Esophagus muscularis mucosa (tissue), 4 donors: ENCODE data around the gene QKI. TPM values are rescaled to one million over a fixed set of nuclear protein-coding genes. Genes with fewer than 3 reads are reported as not detected.

Source experiments
- DNase-seq: peaks from one replicate; pipeline ENCODE4 v3.0.0-alpha.2; 2017; ENCODE audit errors: extremely low spot score
- H3K27ac ChIP-seq, 4 donors: fragments of 200-600 bp; sonication (generic); replicated peaks in 1 of 4; 1 replicate in 3 of 4; 2 replicates in 1 of 4; pipeline ENCODE4 v1.5.1; 2016 to 2019; ENCODE audit warnings: mild to moderate bottlenecking in 1 of 4
- H3K27me3 ChIP-seq, 4 donors: fragments of 200-600 bp; sonication (generic); one replicate each; pipeline versions ENCODE4 v1.5.1 to v1.6.0; 2016 to 2019
- H3K36me3 ChIP-seq, 4 donors: fragments of 200-600 bp; sonication (generic); one replicate each; pipeline ENCODE4 v1.5.1; 2016 to 2019
- H3K4me1 ChIP-seq, 4 donors: fragments of 200-600 bp; sonication (generic); one replicate each; pipeline ENCODE4 v1.5.1; 2016 to 2019
- H3K4me3 ChIP-seq, 4 donors: fragments of 200-600 bp; sonication (generic); 1 replicate in 2 of 4; 2 replicates in 2 of 4; pipeline ENCODE4 v1.5.1; 2016 to 2019; ENCODE audit warnings: mild to moderate bottlenecking in 4 of 4, moderate library complexity in 1 of 4
- H3K9me3 ChIP-seq, 4 donors: fragments of 200-600 bp; sonication (generic); 1 replicate in 3 of 4; 2 replicates in 1 of 4; pipeline ENCODE4 v1.5.1; 2016 to 2019
- CTCF ChIP-seq, 3 experiments: fragments of 200-600 bp in 2 of 3; fragments of 450-650 bp in 1 of 3; sonication (generic) in 2 of 3; IDR thresholded peaks; one replicate each; pipeline ENCODE4 v1.5.1; 2017 to 2019; ENCODE audit warnings: antibody characterized with exemption in 3 of 3, mild to moderate bottlenecking in 2 of 3, moderate library complexity in 1 of 3
- EP300 ChIP-seq: sonication (generic); formaldehyde crosslinking; IDR thresholded peaks from one replicate; pipeline ENCODE4 v1.6.1; 2017; ENCODE audit warnings: antibody characterized with exemption
- POLR2A ChIP-seq: fragments of 450-650 bp; IDR thresholded peaks from one replicate; pipeline ENCODE4 v1.6.1; 2017; ENCODE audit warnings: antibody characterized with exemption, moderate library complexity, mild to moderate bottlenecking, low read depth
- POLR2AphosphoS5 ChIP-seq, 2 donors: sonication (generic); formaldehyde crosslinking; IDR thresholded peaks; one replicate each; pipeline ENCODE4 v1.6.1; 2017; ENCODE audit warnings: antibody characterized with exemption in 2 of 2
- WGBS: methylation state at CpG from one replicate; pipeline ENCODE4 v1.1.5; 2018; 5-methylcytosine and 5-hydroxymethylcytosine counted together
- intact Hi-C: fragments of 100-400 bp; cut with DNase I; formaldehyde crosslinking; loops from one replicate; pipeline ENCODE4 v1.15.1; 2023
- total RNA-seq, 4 donors: library from RNA; depleted of rRNA; stranded (reverse); fragments of >200 nt; gene quantifications; one replicate each; pipeline versions ENCODE4 v1.1.0 to v1.2.1, GENCODE V29; 2016

Gene QKI
- total RNA-seq, 4 donors from 2014 or later = 176 to 290 (median 237) TPM

GRCh38 chr6:163500105-163500504 lies 85.6 kb downstream of the QKI start:
- no peaks in the 10 kb centered on the region for H3K36me3 ChIP-seq
- no peak overlapping the region for H3K27ac ChIP-seq
- 57% methylated on average over 2 of the region's 2 CpGs for WGBS
- H3K9me3 ChIP-seq = no peaks in the 10 kb centered on the region
- no peak overlapping the region for H3K4me3 ChIP-seq
- H3K4me1 ChIP-seq = peaks cover 23 to 44% (median 34%) of the 10 kb centered on the region in 4 donors
- TF ChIP-seq POLR2A (no peak), CTCF (IDR thresholded peaks at IDR 0.05) (no peak), EP300 (no peak), POLR2AphosphoS5 (IDR thresholded peaks at IDR 0.05) (no peak)
- intact Hi-C loops = no loop called here
- no peak for DNase-seq
- H3K27me3 ChIP-seq = no peaks in the 10 kb centered on the region

- Histone ChIP-seq H3K36me3 (no peaks in the 10 kb centered on the region), H3K9me3 (no peaks in the 10 kb centered on the region), H3K4me3 (no peak overlapping the region), H3K27ac (no peak overlapping the region), H3K27me3 (no peaks in the 10 kb centered on the region), H3K4me1 (peaks cover 15 to 45% (median 29%) of the 10 kb centered on the region in 4 donors)
- no peak for DNase-seq
- 47% methylated on average over 2 of the region's 2 CpGs for WGBS
- intact Hi-C loops = no loop called here
- TF ChIP-seq EP300 (no peak), POLR2A (no peak), POLR2AphosphoS5 (IDR thresholded peaks at IDR 0.05) (no peak), CTCF (IDR thresholded peaks at IDR 0.05) (peak in 1 of 3 experiments; percentile 24)
Measured at GRCh38 chr6:163501026-163501425, 86.5 kb downstream of the QKI start.

- intact Hi-C loops = no loop called here
- WGBS = 52% methylated on average over 3 of the region's 3 CpGs
- Histone ChIP-seq H3K9me3 (no peaks in the 10 kb centered on the region), H3K27ac (no peak overlapping the region), H3K4me3 (no peak overlapping the region), H3K36me3 (no peaks in the 10 kb centered on the region), H3K27me3 (no peaks in the 10 kb centered on the region), H3K4me1 (peaks cover 14 to 42% (median 25%) of the 10 kb centered on the region in 4 donors)
- TF ChIP-seq EP300 (no peak), POLR2AphosphoS5 (IDR thresholded peaks at IDR 0.05) (no peak), CTCF (IDR thresholded peaks at IDR 0.05) (no peak), POLR2A (no peak)
- no peak for DNase-seq
Measured at GRCh38 chr6:163501439-163501838, 86.9 kb downstream of the QKI start.

GRCh38 chr6:163504984-163505640 lies 90.6 kb downstream of the QKI start:
- Histone ChIP-seq H3K4me3 (no peak overlapping the region), H3K27me3 (no peaks in the 10 kb centered on the region), H3K36me3 (no peaks in the 10 kb centered on the region), H3K27ac (no peak overlapping the region), H3K9me3 (peaks cover 0 to 12% (median 6%) of the 10 kb centered on the region in 4 donors), H3K4me1 (peaks cover 14 to 35% (median 19%) of the 10 kb centered on the region in 4 donors)
- 79% methylated on average over 7 of the region's 8 CpGs for WGBS
- no peak for DNase-seq
- intact Hi-C loops = no loop called here
- TF ChIP-seq CTCF (IDR thresholded peaks at IDR 0.05) (no peak), POLR2AphosphoS5 (IDR thresholded peaks at IDR 0.05) (no peak), POLR2A (no peak), EP300 (no peak)

- TF ChIP-seq POLR2A (no peak), CTCF (IDR thresholded peaks at IDR 0.05) (no peak)
- H3K9me3 ChIP-seq = peaks cover 0 to 12% (median 6%) of the 10 kb centered on the region in 4 donors
- H3K36me3 ChIP-seq = no peaks in the 10 kb centered on the region
- WGBS = 90% methylated on average over 1 of the region's 1 CpG
- no peak overlapping the region for H3K27ac ChIP-seq
- no peaks in the 10 kb centered on the region for H3K27me3 ChIP-seq
- no peak for DNase-seq
- peaks cover 4 to 16% (median 9%) of the 10 kb centered on the region in 4 donors for H3K4me1 ChIP-seq
- H3K4me3 ChIP-seq = no peak overlapping the region
- intact Hi-C loops = no loop called here
Measured at GRCh38 chr6:163507965-163508364, 93.4 kb downstream of the QKI start.
